ENCODE measurements around the gene APOBEC3C. TPM values are rescaled to one million over a fixed set of nuclear protein-coding genes. Genes with fewer than 3 reads are reported as not detected.

APOBEC3C gene
- 25.2 to 32.1 TPM (median 31.6 TPM) in 5 replicates for total RNA-seq (2022; extraction: Qiagen RNA extraction)

DNA sequence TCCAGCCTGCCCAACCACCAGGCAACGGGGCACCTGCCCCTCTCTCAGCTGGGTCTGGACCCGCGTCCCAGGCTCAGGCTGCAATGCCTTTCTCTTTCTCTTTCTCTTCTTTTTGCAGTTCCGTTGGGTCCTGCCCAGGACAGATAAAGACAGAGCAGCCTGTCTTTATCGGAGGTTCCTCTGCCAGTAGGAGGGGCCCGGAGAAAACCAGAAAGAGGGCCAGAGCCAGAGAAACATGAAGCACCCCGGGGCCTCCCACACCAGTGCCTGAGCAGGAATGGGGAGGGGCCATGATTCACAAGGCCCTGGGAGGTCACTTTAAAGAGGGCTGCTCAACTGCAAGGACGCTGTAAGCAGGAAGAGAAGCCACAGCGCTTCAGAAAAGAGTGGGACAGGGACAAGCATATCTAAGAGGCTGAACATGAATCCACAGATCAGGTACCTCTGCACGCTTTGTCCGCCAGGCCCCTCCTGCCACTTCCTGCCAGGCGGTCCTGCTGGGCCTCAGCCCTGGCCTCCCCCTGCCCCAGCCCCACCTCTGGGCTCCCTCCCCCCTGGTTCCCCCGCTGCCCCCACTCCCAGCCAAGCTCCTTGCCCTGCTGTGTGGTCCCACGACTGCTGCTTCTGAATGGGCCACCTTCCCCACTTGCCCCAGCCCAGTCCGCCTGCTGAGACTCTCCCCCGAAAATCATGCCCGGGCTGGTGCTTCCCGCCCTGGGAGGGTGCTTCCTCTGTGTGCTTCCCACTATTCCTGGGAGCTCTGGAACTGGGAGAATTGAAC is at the start of gene APOBEC3C:
Gene APOBEC3C (plus strand): TSS at position 316 of the 781 bp plus-strand sequence. CDS start 106 bp downstream, at position 422.

DNA sequence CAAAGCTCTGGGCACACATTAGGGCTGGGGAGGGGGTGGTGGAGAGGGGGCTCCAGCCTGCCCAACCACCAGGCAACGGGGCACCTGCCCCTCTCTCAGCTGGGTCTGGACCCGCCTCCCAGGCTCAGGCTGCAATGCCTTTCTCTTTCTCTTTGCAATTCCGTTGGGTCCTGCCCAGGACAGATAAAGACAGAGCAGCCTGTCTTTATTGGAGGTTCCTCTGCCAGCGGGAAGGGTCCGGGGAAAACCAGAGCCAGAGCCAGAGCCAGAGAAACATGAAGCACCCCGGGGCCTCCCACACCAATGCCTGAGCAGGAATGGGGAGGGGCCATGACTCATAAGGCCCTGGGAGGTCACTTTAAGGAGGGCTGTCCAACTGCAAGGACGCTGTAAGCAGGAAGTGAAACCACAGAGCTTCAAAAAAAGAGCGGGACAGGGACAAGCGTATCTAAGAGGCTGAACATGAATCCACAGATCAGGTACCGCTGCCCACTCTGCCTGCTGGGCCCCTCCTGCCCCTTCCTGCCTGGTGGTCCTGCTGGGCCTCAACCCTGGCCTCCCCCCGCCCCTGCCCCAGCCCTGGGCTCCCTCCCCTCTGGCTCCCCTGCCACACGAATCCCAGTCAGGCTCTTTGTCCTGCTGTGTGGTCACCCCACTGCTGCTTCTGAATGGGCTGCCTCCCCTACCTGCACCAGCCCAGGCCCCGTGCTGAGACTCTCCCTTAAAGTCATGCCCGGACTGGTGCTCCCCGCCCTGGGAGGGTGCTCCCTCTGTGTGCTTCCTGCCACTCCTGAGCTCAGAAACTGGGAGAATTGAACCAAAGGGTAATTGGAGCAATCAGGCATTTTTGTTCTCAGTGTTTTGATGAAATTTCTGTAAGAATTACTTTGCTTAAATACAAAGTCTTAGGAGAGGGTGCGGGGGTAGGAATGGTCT is 31.8 kb upstream of the APOBEC3C start, which contains the start of gene APOBEC3B:
Gene APOBEC3B (plus strand): TSS at position 356 of the 936 bp plus-strand sequence. CDS start 107 bp downstream, at position 463.

DNA sequence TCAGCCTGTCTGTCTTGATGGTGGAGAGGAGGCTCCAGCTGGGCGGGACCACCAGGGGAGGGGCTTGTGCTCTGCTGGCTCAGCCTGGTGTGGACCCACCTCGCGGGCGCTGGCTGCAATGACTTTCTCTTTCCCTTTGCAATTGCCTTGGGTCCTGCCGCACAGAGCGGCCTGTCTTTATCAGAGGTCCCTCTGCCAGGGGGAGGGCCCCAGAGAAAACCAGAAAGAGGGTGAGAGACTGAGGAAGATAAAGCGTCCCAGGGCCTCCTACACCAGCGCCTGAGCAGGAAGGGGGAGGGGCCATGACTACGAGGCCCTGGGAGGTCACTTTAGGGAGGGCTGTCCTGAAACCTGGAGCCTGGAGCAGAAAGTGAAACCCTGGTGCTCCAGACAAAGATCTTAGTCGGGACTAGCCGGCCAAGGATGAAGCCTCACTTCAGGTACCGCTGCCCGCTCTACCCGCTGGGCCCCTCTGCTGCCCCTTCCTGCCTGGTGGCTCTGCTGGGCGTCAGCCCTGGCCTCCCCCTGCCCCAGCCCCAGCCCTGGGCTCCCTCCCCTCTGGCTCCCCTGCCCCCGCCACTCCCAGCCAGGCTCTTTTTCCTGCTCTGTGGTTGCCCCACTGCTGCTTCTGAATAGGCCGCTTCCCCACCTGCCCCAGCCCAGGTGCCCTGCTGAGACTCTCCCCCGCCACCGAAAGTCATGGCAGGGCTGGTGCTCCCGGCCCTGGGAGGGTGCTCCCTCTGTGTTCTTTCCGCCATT is 26.7 kb downstream of the APOBEC3C start, which contains the start of gene APOBEC3F:
Gene APOBEC3F (plus strand): TSS at position 327 of the 759 bp plus-strand sequence. CDS start 97 bp downstream, at position 424.

Other genes starting within 250 kb of the APOBEC3C start
- 7.8 to 9.8 TPM (median 8.7 TPM) in 5 replicates for gene DNAL4, start 220.1 kb upstream of the APOBEC3C start, total RNA-seq (2022; extraction: Qiagen RNA extraction)
- gene NPTXR, start 170.2 kb upstream of the APOBEC3C start, total RNA-seq (2022; extraction: Qiagen RNA extraction) = 8.0 to 11.1 TPM (median 9.3 TPM) in 5 replicates
- gene CBX6, start 142.0 kb upstream of the APOBEC3C start, total RNA-seq (2022; extraction: Qiagen RNA extraction) = 21.0 to 32.5 TPM (median 30.6 TPM) in 5 replicates
- gene APOBEC3A, start 56.6 kb upstream of the APOBEC3C start, total RNA-seq (2022; extraction: Qiagen RNA extraction) = 0.12 TPM in 1 of 5 replicates, not detected in the others
- gene APOBEC3B, start 31.9 kb upstream of the APOBEC3C start, total RNA-seq (2022; extraction: Qiagen RNA extraction) = 26.4 to 32.3 TPM (median 29.2 TPM) in 5 replicates
- gene APOBEC3D, start 6.9 kb downstream of the APOBEC3C start, total RNA-seq (2022; extraction: Qiagen RNA extraction) = 0.18 to 0.43 TPM (median 0.29 TPM) in 3 of 5 replicates, not detected in the others
- 0.81 to 3.2 TPM (median 2.7 TPM) in 5 replicates for gene APOBEC3F, start 26.6 kb downstream of the APOBEC3C start, total RNA-seq (2022; extraction: Qiagen RNA extraction)
- 0.09 to 0.24 TPM in 2 of 5 replicates, not detected in the others for gene APOBEC3G, start 63.0 kb downstream of the APOBEC3C start, total RNA-seq (2022; extraction: Qiagen RNA extraction)
- 0.18 to 0.45 TPM (median 0.30 TPM) in 5 replicates for gene APOBEC3H, start 83.0 kb downstream of the APOBEC3C start, total RNA-seq (2022; extraction: Qiagen RNA extraction)
- gene CBX7, start 138.4 kb downstream of the APOBEC3C start, total RNA-seq (2022; extraction: Qiagen RNA extraction) = 0.88 to 1.2 TPM (median 0.94 TPM) in 5 replicates
- gene PDGFB, start 230.7 kb downstream of the APOBEC3C start, total RNA-seq (2022; extraction: Qiagen RNA extraction) = 2.9 to 3.9 TPM (median 3.5 TPM) in 5 replicates

All from A549 treated with dexamethasone at 1 μM for 4 hours (cell line).